Stimulated activated CD4-positive, alpha-beta T cell treated with anti-CD3 and anti-CD28 coated beads, TNF-alpha, amount 100 ng/mL, for 1 hour (primary cell): ENCODE measurements around the gene IL23A.
"Not testable (repeated sequence)": the region's sequence is repeated elsewhere in the genome, so short reads cannot be mapped to it uniquely, and the experiment has no call there.

Source experiments
- DNase-seq, 3 donors: peaks; one replicate each; pipeline ENCODE4 v3.0.0-alpha.2; 2020; ENCODE audit warnings: low read depth in 3 of 3, low spot score in 1 of 3

IL23A gene

DNA sequence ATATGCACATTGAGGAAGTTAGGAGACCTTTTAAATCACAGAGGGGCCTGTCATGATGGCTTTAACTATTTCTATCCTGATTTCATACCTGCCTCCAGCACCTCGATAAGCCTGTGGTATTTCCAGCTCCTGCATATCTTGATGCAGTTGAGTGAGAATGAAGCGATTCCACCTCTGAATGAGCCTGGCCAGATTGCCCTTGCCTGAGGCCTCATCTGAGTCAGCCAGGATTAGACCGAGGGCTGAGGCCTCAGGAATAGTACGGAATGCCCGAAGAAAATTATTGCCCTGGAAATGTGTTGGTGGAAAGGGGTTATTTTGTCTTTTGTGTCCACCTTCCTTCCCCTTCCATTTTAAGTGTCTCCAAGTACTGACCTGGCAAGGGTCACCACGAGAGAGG lies 14.5 kb upstream of the IL23A start:
- no peak for DNase-seq

DNA sequence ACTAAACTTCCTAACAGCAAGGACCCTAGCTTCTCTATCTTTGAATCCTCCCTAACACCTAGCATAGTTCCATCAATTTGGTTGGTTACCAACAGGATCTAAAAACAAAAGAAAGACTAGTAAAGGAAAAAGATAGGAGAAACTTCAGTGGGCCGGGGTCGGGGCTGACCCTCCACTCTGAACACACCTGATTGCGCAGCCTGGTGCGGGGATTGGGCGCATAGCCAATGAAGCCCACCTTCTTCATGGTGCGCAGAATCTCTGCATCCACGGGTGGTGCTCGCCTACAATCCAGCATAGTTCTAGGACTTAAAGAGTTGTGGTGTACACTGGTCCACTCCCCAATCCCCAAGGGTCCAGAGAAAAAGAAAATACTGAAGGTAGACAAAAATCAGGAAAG lies 12.6 kb upstream of the IL23A start:
- DNase-seq = no peak

DNA sequence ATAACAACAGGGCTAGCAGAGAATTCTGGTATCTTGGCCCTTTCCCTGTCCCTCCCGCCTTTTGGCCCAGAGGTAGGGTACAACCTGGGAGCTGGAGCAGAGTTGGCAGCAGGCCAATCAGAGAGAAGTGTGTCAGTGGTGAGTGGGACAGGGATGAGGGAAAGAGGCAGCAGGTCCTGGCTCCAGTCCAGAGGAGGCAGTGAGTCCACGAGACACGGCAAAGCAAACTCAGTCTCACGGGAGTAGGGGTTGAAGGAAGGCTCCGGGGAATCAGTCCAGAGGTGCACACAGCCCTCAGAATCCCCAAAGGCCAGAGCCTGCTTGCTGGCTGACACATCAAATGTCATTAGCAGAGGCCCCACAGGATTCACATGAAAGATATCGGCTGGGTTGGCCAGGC lies 12.2 kb upstream of the IL23A start:
- DNase-seq = no peak

DNA sequence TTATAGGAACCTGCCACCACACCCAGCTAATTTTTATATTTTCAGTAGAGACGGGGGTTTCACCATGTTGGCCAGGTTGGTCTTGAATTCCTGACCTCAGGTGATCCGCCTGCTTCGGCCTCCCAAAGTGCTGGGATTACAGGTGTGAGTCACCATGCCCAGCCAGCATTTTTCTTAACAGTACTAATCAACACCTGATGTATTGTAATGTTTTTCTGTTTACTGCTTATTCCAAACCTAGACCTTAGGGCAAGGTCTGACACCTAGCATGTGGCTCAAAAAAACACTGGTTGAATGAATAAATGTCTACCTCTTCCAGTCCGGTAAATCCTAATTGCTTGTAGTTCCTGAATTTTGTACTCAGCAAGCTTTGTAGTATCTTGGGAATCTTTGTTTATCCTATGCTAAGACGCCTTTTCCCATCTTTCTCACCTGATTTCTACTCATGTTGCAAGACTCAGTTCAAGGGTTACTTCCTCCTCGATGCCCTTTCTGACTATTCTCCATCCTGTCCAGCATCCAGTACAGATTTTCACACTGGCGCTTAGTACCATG lies 7.7 kb upstream of the IL23A start:
- DNase-seq = no peak

DNA sequence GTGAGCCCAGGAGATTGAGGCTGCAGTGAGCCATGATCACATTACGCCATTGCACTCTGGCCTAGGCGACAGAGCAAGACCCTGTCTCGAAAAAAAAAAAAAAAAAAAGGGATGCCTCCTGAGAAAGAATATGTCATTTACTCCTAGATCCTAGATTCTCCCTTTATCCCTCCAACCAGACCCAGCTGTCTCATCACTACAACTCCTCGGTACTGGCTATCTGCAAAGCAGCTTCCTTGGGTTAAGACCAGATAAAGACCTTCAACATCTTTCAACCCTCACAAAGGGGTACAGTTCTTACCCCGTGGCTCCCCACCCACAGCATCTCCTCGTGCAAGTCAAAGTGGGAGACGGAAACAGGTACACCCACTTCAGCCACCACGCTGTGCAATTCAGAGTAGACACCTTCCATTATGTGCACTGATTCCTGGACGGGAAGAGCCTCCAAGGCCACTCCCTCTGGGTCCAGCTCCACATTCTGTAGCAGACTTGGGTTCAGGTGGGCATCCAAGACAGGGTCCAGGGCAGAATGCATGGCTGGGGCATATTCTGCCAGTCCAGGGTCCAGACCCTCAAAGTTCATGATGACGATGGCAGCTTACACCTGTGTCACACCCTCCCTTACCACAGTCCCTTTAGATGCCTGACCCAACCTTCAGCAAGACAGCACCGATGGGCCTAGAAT lies 6.0 kb upstream of the IL23A start:
- DNase-seq = no peak

DNA sequence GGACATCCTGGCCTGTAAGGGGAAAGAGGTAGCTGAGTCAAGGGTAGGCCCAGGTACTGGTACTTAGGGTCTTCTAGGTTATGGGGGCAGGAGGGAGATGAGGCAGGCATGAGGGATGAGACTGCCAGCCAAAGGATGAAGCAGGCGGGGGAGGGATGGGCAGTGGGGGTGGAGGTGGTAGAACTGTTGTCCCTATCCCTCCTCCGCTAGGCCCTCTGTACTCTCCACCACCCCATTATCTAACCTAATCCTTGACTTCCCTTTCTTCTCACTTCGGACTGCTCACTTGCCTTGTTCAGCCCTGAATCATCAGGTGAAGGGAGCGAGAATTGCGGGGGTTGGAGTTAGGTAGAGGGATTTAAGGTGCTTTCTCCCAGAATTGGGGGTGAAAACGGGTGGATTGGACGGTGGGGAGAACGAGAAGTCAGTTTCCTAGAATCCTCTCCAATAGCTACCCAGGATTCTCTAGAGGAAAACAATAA lies 5.4 kb upstream of the IL23A start:
- DNase-seq = no peak

DNA sequence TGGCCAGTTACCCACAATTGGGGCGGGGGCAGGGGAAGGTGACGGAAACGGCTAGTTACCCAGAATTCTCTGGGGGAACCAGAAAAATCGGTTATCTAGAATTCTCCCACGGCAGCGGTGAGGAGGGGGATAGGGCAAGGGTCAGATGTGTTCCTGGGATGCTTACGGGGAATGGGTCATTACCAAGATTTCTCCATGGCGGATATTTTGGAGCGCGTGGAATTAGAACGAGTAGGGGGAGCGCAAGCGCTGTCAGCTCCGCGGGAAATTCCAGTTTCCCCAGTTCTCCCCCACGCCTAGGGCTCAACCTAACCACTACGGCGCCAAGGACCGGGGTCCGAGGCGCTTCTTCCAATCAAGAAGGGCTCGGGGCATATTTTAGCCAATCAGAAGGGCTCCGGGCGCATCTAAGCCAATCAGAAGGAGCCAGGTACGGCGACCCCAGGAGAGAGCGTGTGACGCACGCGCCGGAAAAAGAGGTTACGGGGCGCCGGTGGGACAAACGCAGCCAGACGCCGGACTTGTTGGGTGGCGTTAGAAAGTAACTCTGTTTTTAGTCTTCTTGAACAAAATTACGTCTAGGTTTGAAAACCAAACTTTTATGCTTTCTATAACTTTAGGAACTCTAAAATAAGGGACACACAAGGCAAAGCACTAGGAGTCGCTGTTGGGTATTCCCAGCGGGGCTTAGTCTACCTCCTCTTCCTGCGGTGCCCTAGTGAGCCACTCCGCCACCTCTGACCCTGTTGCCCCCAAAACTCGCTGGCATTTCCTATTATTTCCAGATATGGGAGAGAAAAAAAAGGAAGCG lies 4.8 kb upstream of the IL23A start, which contains the start of gene PAN2:
TSS of gene PAN2 (minus strand) at position 322 of the 811 bp plus-strand sequence. CDS start 906 bp downstream, outside the sequence.
- DNase-seq = peak; percentile 79 to 86 (median 83)

DNA sequence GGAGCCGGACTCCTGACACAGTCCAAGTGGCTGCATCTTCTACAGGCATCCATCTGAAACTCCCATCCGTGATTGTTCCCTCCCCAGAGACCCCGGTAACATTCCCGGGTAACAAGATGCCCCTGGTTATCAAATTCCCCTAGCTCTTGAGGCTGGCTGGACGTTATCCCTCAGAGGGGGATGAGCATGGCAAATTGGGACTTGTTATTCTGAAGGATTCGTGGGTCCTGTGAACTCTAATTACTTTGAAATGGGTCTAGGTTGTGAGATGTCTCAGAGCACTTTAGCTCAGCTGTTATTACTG lies 4.2 kb upstream of the IL23A start:
- DNase-seq = no peak

DNA sequence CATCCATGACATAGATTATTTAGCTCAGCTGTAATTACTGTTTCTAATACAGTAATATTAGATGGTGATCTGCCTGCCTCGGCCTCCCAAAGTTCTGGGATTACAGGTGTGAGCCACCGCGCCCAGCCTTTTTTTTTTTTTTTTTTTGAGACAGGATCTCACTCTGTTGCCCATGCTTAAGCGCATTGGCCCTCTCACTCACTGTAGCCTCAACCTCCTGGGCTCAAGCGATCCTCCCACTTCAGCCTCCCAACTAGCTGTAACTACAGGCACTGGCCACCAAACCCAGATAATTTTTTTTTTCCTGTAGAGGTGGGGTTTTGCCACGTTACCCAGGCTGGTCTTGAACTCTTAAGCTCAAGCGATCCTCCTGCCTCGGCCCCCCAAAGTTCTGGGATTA lies 3.2 kb upstream of the IL23A start:
- not testable (repeated sequence) for DNase-seq

DNA sequence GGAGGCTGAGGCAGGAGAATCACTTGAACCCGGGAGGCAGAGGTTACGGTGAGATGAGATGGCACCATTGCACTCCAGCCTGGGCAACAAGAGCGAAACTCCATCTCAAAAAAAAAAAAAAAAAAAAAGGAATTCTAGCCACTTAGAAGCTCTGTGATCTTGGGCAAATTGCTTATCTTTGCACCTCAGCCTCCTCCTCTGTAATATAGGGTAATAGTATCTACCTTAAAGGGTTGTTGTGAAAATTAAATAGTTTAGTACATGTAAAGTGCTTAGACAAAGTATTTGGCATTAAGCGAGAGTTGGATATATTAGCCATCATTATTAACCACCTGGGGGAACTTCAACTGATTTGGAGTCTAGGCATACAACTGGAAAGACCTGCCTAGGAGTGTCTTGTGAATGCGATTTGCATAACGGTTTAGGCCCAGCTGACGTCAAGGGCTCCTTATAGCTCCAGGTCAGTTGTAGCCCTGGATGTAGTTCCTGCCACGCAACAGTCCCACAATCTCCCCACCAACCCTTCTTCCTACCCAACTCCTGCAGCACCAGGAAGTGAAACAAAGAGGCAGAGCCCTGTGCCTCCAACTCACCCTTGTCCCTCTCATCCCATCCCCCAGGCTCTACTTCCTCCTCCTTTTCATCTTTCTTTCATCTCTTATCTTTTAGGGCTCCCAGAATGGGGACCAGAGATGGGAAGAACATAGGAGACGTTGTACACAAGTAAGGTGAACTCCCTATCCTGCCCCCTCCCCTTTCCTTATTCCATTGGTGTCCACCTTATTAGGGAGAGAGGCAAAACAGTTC lies 2.1 kb upstream of the IL23A start:
- no peak for DNase-seq

DNA sequence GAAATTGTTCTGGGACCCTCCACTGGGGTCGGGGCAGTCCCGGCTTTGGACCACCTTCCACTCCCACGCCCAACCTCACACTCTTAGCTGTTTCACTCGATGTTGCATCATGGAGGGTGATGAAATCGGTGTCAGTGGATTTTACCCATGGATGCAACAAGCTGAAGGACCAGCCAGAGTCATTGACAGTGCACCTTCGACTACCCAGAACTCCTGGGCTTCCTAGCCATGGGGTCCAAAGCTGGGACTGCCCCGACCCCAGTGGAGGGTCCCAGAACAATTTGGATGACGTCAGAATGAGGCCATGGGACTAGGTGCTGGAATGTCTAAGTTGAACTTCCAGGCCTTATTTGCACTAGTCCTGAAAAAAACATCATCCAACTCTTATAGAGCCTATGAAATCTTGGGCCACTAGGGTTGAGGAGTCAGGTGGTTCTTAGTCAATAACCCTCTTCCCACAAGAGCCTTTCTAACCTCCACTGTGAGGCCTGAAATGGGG lies 882 bp upstream of the IL23A start:
- no peak for DNase-seq

DNA sequence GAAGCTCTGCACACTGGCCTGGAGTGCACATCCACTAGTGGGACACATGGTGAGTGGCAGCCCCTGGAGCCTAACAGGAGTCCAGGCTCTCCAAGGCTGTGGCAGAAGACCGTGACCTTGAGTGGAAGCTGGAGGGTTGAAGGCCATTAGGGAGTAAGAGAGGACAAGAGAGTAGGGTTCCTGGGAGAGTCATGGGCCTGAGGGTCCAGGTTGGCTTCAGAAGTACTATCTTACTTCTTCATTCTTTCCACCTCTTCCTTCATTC lies 406 bp downstream of the IL23A start:
- DNase-seq = no peak

DNA sequence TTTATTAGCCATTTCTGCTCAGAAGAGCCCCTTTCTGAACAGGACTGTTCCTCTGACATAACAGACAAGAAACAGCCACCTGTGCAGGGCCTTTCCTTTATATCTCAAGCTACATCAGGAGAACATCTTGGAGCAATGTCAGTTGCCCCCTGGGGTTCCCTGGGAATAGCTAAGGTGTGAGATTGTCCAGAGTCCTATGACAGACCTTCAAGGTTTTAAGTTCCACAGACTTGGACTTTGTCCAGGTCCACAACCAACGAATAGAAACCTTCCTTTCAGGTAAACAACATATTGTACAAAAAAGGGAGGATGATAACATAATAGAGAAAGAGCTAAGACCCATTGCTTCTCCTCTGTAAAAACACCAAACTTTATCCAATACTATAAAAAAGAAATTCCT lies 2.9 kb downstream of the IL23A start:
- DNase-seq = no peak

DNA sequence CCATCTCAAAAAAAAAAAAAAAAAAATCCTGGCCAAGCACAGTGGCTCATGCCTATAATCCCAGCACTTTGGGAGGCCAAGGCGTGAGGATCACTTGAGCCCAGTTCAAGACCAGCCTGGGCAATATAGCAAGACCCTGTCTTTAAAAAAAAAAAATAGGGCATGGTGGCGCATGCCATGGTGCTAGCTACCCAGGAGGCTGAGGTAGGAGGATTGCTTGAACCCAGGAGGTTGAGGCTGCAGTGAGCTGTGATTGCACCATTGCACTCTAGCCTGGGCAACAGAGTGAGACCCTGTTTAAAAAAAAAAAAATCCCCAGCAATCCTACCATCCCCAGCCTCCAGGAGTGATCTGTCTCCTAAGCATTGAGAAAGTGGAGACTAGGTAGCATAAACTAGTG lies 3.6 kb downstream of the IL23A start:
- DNase-seq = not testable (repeated sequence)

DNA sequence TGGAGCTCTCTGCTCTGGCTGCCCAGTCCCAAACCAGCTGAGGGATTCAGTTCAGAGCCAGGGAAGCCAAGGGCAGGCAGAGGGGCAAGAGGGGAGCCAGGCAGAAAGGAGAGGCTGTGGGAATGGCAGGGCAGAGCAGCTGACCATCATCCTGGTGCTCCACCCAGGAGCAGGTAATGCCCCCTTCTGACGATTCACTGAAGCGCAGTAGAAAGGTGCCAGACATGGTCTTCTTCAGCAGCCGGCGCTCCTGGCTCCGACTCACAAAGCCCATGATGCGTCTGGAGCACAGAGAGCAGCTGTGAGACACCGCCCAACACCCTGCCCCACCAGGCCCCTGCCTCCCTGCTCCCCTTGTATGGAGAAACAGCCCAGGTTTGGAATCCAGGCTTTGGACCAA lies 8.0 kb downstream of the IL23A start:
- no peak for DNase-seq

DNA sequence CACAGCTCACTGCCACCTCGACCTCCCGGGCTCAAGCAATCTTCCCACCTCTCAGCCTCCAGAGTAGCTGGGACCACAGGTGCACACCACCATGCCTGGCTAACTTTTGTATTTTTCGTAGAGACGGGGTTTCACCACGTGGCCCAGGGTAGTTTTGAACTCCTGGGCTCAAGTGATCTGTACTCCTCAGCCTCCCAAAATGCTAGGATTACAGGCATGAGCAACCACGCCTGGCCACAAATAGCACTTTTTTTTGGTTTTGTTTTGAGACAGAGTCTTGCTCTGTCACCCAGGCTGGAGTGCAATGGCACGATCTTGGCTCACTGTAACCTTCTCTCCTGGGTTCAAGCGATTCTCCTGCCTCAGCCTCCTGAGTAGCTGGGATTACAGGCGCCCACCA lies 8.6 kb downstream of the IL23A start:
- not testable (repeated sequence) for DNase-seq

DNA sequence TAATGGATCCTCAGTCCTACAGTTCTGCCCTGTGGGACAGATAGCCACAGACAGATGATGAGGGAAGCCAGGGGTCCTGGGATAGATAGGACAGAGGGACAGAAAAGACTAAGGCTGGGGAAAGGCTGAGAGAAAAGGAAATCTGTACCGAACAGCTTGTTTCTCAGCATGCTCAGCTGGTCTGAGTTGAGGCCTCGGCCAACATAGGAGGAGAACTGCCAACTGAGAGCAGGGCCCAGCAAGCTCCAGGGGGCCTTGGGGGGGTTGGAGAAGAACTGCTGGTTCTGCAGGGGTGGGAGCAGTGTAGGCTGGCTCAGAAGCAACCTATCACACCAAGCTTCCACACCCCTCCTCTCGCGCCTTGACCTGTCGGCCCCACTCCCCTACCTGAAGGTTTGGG lies 10.1 kb downstream of the IL23A start:
- no peak for DNase-seq

DNA sequence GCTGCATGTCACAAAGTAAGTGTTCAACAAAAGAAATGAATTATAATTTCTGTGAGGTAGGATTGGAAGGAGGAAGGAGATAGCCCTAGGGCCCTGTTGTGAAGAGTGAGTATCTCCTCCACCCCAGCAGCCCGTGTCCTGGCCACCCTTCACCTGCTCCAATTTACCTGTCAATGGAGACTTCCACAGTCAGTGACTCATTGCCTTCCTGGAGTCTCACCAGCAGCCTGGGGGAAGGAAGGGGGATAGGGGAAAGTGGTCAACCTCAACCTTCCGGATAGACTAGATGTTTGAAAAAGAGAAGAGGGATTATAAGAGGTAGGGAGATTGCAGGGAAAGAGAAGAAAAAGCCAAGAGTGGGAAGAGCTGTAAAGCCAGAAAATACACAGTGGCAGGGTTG lies 12.0 kb downstream of the IL23A start:
- DNase-seq = no peak

DNA sequence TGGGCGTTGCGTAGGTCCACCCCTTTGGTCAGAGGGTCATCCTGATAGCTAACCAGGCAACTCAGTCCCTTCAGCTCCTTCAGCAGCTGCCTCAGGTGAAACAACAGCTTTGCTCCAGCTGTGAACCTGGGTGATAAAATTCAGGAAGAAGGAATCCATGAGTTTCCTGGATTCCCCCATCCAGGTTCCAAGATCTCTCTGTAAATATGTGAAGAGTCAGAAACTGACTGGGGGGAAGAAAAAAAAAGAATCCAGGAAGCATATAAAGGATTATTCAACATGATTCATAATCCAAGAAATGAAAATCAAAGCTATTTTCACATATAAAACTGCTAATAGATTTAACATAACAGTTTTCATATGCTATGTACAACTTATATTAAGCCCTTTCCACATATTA lies 12.6 kb downstream of the IL23A start:
- no peak for DNase-seq

DNA sequence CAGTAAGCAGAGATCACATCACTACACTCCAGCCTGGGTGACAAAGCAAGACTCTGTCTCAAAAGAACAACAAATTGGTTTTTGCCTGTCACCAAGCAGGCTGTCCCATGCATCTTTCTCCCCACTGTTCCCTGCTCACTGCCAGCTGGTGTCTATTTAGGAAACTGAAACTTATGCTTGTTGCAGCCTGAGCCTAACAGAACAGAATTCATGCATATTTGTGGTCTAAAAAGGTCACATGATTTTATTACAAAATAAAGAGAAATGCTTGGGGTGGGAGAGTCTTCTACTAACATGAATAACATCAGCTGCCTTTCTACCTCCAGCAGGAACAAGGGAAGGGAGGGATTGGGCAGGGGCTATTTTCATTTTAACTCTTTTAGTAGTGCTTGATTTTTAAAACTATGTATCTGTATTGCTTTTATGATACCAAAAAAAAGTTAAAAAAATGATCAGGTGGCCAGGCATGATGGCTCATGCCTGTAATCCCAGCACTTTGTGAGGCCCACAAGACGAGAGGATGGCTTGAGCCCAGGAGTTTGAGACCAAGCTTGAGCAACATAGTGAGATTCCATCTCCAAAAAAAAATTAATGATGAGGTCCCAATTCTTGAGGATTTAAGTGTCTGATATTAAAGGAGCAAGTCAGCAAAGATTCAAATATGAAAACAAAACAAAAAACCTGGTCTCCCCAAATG lies 20.3 kb downstream of the IL23A start:
- no peak for DNase-seq
